GM21367 (cell line): ENCODE results near the gene SALL4.
"Not testable (repeated sequence)": the region's sequence is repeated elsewhere in the genome, so short reads cannot be mapped to it uniquely, and the experiment has no call there.

ENCODE experiments used
- ATAC-seq: cut with Tn5 transposase; IDR thresholded peaks from one replicate; pipeline ENCODE4 v1.9.1; 2021; ENCODE audit not compliant: unreplicated experiment

The SALL4 gene

GRCh38 chr20:51803148-51803854, 980 bp upstream of the SALL4 start:
- no peak for ATAC-seq

GRCh38 chr20:51801823-51802123, 548 bp downstream of the SALL4 start:
- ATAC-seq: no peak

GRCh38 chr20:51801122-51801822, 1.0 kb downstream of the SALL4 start:
- no peak for ATAC-seq

GRCh38 chr20:51800872-51801121, 1.5 kb downstream of the SALL4 start:
- no peak for ATAC-seq

- no peak for ATAC-seq
These were observed 2.1 kb downstream of the SALL4 start for GRCh38 chr20:51800060-51800871.

- no peak for ATAC-seq
These were observed 2.9 kb downstream of the SALL4 start for GRCh38 chr20:51799401-51799860.

GRCh38 chr20:51797357-51798025, 4.8 kb downstream of the SALL4 start:
- no peak for ATAC-seq

- ATAC-seq: no peak
These were observed 6.0 kb downstream of the SALL4 start for GRCh38 chr20:51796340-51796739.

GRCh38 chr20:51792960-51793359, 9.4 kb downstream of the SALL4 start:
- no peak for ATAC-seq

GRCh38 chr20:51791626-51792025, 10.7 kb downstream of the SALL4 start:
- no peak for ATAC-seq

GRCh38 chr20:51790256-51790655, 12.1 kb downstream of the SALL4 start:
- no peak for ATAC-seq

- ATAC-seq: no peak
These were observed 12.9 kb downstream of the SALL4 start for GRCh38 chr20:51789434-51789833.

GRCh38 chr20:51788822-51789221, 13.5 kb downstream of the SALL4 start:
- ATAC-seq: no peak

- ATAC-seq: no peak
These were observed 18.0 kb downstream of the SALL4 start for GRCh38 chr20:51784299-51784698.

- ATAC-seq: not testable (repeated sequence)
These were observed 24.0 kb downstream of the SALL4 start for GRCh38 chr20:51778229-51778759.

- no peak for ATAC-seq
These were observed 27.1 kb downstream of the SALL4 start for GRCh38 chr20:51775241-51775640.

GRCh38 chr20:51772236-51772635, 30.1 kb downstream of the SALL4 start:
- ATAC-seq: no peak

- ATAC-seq: no peak
These were observed 32.2 kb downstream of the SALL4 start for GRCh38 chr20:51769976-51770615.

GRCh38 chr20:51768759-51769517, 33.4 kb downstream of the SALL4 start:
- ATAC-seq: no peak
